HUES6 (cell line): ENCODE measurements around the gene AKT1.

Experiments used
- H3K27ac ChIP-seq: 2 replicates; pipeline ENCODE4 v1.7.0; 2013; ENCODE audit warnings: low read depth, mild to moderate bottlenecking, low read length, inconsistent platforms
- H3K27me3 ChIP-seq: 2 replicates; pipeline ENCODE4 v1.6.1; 2013; ENCODE audit warnings: low read length; ENCODE audit not compliant: control insufficient read depth, insufficient read depth
- H3K36me3 ChIP-seq: 2 replicates; pipeline ENCODE4 v1.6.1; 2013; ENCODE audit warnings: low read length; ENCODE audit not compliant: control insufficient read depth, insufficient read depth
- H3K4me1 ChIP-seq: 2 replicates; pipeline ENCODE4 v1.6.1; 2013; ENCODE audit warnings: low read length; ENCODE audit not compliant: control insufficient read depth, insufficient read depth
- H3K4me3 ChIP-seq: 2 replicates; pipeline ENCODE4 v1.5.1; 2013; ENCODE audit warnings: low read depth, low read length
- H3K9ac ChIP-seq: one replicate; pipeline ENCODE4 v1.6.1; 2013; ENCODE audit warnings: mild to moderate bottlenecking, low read length
- H3K9me3 ChIP-seq: 2 replicates; pipeline ENCODE4 v1.6.1; 2013; ENCODE audit warnings: low read depth, low read length; ENCODE audit not compliant: control insufficient read depth, insufficient read depth

AKT1 gene

GRCh38 chr14:104723651-104724406 lies 71.7 kb downstream of the AKT1 start, which contains the start of gene ADSS1:
Gene ADSS1 (plus strand): TSS chr14:104724229. CDS start chr14:104724271, 42 bp downstream.
- H3K36me3 ChIP-seq, result peaks cover 11% of the 10 kb centered on the region
- H3K4me3 ChIP-seq, result peak within 1 kb of the TSS; percentile 88

GRCh38 chr14:104722938-104723650 lies 72.5 kb downstream of the AKT1 start:
- H3K9me3 ChIP-seq, result no peaks in the 10 kb centered on the region
- no peak overlapping the region for H3K9ac ChIP-seq
- H3K4me1 ChIP-seq, result peaks cover 15% of the 10 kb centered on the region
- H3K27ac ChIP-seq, result no peak overlapping the region
- peaks cover 7% of the 10 kb centered on the region; the same call in 1 of the 2 replicates for H3K27me3 ChIP-seq
- peak overlapping the region; percentile 88 for H3K4me3 ChIP-seq
- H3K36me3 ChIP-seq, result peaks cover 14% of the 10 kb centered on the region

More at GRCh38 chr14:104723651-104724406, 71.7 kb downstream of the AKT1 start, which contains the start of gene ADSS1:
- Histone ChIP-seq H3K27me3 (peaks cover 10% of the 10 kb centered on the region; the same call in 1 of the 2 replicates), H3K27ac (no peak within 1 kb of the TSS), H3K9ac (peak within 1 kb of the TSS; percentile 57), H3K9me3 (no peaks in the 10 kb centered on the region), H3K4me1 (peaks cover 15% of the 10 kb centered on the region)

- H3K27me3 ChIP-seq, result peaks cover 5% of the 10 kb centered on the region; the same call in 1 of the 2 replicates
- H3K27ac ChIP-seq, result no peak overlapping the region
- H3K9me3 ChIP-seq, result no peaks in the 10 kb centered on the region
- H3K36me3 ChIP-seq, result peaks cover 14% of the 10 kb centered on the region
- H3K4me1 ChIP-seq, result peaks cover 15% of the 10 kb centered on the region
- H3K4me3 ChIP-seq, result no peak overlapping the region
- H3K9ac ChIP-seq, result no peak overlapping the region
These were observed 73.8 kb downstream of the AKT1 start for GRCh38 chr14:104721505-104722431.
